Nephron progenitor cell (in vitro differentiated cells): ENCODE measurements around the gene OR1E1.
"Not testable (repeated sequence)": the region's sequence is repeated elsewhere in the genome, so short reads cannot be mapped to it uniquely, and the experiment has no call there.

Experiments
- DNase-seq: peaks from one replicate; pipeline ENCODE4 v3.0.0; 2021
- H3K27ac Mint-ChIP-seq: 2 replicates; pipeline ENCODE4 v1.8.0; 2021; ENCODE audit warnings: mild to moderate bottlenecking, moderate library complexity, mixed read lengths
- H3K27me3 Mint-ChIP-seq: 2 replicates; pipeline ENCODE4 v1.8.0; 2021; ENCODE audit warnings: mild to moderate bottlenecking, low read depth, mixed read lengths; ENCODE audit not compliant: poor library complexity
- H3K36me3 Mint-ChIP-seq: 2 replicates; pipeline ENCODE4 v1.8.0; 2021; ENCODE audit warnings: low read depth, mixed read lengths
- H3K4me1 Mint-ChIP-seq: 2 replicates; pipeline ENCODE4 v1.8.0; 2021; ENCODE audit warnings: mixed read lengths
- H3K4me3 Mint-ChIP-seq: 2 replicates; pipeline ENCODE4 v1.8.0; 2021; ENCODE audit warnings: mild to moderate bottlenecking, moderate library complexity, mixed read lengths
- H3K9me3 Mint-ChIP-seq: 2 replicates; pipeline ENCODE4 v1.8.0; 2021; ENCODE audit warnings: mild to moderate bottlenecking, moderate library complexity, mixed read lengths
- TF ChIP-seq, protein P1 (sequence below): fragments of 200-600 bp; sonication (generic); IDR thresholded peaks from 2 replicates; pipeline ENCODE4 v1.5.0; 2021; ENCODE audit warnings: antibody characterized with exemption

The OR1E1 gene

DNA sequence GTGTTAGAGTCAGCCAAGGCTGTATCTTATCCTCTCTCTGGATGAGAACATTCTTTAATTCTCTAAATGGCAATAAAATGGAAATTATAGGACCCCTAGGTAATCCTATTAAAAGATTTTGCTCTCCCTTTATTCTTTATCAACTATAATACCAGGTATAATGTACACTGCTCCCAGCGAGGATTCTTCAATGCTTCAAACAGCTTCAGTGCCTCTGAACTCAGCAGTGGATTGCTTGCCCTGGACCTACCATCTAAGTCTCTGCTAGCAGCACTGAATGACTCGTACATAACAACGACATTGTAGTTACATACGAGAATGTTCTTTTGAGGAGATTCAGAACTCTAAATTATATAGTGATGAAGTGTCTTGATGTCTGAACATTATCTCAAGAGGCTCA lies 8.4 kb downstream of the OR1E1 start:
- TF ChIP-seq, protein P1, sequence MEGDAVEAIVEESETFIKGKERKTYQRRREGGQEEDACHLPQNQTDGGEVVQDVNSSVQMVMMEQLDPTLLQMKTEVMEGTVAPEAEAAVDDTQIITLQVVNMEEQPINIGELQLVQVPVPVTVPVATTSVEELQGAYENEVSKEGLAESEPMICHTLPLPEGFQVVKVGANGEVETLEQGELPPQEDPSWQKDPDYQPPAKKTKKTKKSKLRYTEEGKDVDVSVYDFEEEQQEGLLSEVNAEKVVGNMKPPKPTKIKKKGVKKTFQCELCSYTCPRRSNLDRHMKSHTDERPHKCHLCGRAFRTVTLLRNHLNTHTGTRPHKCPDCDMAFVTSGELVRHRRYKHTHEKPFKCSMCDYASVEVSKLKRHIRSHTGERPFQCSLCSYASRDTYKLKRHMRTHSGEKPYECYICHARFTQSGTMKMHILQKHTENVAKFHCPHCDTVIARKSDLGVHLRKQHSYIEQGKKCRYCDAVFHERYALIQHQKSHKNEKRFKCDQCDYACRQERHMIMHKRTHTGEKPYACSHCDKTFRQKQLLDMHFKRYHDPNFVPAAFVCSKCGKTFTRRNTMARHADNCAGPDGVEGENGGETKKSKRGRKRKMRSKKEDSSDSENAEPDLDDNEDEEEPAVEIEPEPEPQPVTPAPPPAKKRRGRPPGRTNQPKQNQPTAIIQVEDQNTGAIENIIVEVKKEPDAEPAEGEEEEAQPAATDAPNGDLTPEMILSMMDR = no peak
- Mint-ChIP-seq H3K27me3 (no peaks in the 10 kb centered on the region), H3K4me1 (no peaks in the 10 kb centered on the region), H3K4me3 (no peak overlapping the region), H3K36me3 (no peaks in the 10 kb centered on the region), H3K27ac (no peak overlapping the region), H3K9me3 (peaks cover 67% of the 10 kb centered on the region)
- no peak for DNase-seq

DNA sequence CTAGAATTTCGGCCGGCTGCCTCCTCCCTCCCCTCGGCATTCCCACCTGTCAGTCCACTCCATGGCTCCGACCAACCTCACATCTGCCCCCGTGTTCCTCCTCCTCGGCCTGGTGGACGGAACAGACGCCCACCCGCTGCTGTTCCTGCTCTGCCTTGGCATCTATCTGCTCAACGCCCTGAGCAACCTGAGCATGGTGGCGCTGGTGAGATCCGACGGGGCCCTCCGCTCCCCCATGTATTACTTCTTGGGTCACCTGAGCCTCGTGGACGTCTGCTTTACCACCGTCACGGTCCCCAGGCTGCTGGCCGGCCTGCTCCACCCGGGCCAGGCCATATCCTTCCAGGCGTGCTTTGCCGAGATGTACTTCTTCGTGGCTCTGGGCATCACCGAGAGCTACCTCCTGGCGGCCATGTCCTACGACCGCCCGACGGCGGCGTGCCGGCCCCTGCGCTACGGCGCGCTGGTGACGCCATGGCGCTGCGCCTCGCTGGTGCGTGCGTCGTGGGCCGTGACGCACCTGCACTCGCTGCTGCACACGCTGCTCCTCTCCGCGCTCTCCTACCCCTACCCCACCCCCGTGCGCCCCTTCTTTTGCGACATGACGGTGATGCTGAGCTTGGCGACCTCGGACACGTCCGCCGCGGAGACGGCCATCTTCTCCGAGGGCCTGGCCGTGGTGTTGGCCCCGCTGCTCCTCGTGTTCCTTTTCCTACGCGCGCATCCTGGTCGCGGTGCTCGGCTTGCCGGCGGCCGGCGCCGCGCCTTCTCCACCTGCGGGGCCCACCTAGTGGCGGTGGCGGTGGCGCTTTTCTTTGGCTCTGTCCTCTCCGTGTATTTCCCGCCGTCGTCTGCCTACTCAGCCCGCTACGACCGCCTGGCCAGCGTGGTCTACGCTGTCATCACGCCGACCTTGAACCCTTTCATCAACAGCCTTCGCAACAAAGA lies 12.1 kb downstream of the OR1E1 start, which contains the start of gene OR3A2:
Gene OR3A2 (minus strand): TSS at position 440 of the 948 bp plus-strand sequence.
- Mint-ChIP-seq H3K9me3 (peaks cover 77% of the 10 kb centered on the region), H3K36me3 (no peaks in the 10 kb centered on the region), H3K27ac (no peak within 1 kb of the TSS), H3K4me1 (no peaks in the 10 kb centered on the region), H3K27me3 (peaks cover 2% of the 10 kb centered on the region), H3K4me3 (no peak within 1 kb of the TSS)
- DNase-seq = no peak
- TF ChIP-seq, protein P1 = no peak

DNA sequence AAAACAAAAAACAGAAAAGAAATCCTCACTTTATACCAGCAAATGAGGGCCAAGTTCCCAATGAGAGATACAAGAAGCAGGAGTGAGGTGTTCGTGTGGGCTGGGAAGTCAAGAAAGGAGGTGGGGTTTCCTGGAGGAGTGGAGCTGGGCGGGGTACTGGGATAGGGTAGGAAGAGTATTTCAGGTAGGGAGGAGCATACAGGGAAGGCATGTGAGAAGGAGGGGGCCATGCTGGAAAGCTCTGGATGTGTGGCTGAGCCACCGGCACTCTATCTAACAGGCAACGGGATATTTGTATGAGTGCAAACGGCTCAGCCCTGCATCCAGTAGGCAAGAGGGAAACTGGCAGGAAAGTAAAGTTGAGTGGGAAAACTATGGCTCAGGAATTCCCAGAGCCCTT lies 16.3 kb downstream of the OR1E1 start:
- no peak for DNase-seq
- TF ChIP-seq, protein P1 = no peak
- Mint-ChIP-seq H3K36me3 (no peaks in the 10 kb centered on the region), H3K4me1 (no peaks in the 10 kb centered on the region), H3K27ac (no peak overlapping the region), H3K27me3 (peaks cover 2% of the 10 kb centered on the region), H3K4me3 (no peak overlapping the region), H3K9me3 (peaks cover 80% of the 10 kb centered on the region)

DNA sequence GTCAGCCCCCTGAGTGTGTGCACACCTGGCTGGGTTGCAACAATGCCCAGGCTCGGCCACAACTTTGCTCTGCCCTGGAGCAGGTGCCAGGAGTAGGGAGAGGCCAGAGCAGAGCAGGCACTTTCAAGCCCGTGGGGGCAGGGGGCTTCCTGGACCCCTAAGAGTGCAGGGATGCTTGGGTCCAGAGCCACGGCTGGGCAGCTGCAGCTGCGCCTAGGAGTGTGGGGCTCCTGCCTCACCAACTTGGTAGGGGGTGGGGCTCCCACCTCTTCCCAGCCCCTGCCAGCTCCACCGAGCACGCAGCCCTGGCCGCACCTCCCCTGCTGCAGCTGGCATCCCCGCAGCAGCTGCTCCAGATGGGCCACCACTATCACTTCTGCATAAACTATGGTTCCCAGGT lies 19.9 kb downstream of the OR1E1 start:
- Mint-ChIP-seq H3K27me3 (peaks cover 3% of the 10 kb centered on the region), H3K27ac (no peak overlapping the region), H3K4me1 (no peaks in the 10 kb centered on the region), H3K4me3 (no peak overlapping the region), H3K9me3 (peaks cover 84% of the 10 kb centered on the region), H3K36me3 (no peaks in the 10 kb centered on the region)
- TF ChIP-seq, protein P1 = no peak
- DNase-seq = no peak

DNA sequence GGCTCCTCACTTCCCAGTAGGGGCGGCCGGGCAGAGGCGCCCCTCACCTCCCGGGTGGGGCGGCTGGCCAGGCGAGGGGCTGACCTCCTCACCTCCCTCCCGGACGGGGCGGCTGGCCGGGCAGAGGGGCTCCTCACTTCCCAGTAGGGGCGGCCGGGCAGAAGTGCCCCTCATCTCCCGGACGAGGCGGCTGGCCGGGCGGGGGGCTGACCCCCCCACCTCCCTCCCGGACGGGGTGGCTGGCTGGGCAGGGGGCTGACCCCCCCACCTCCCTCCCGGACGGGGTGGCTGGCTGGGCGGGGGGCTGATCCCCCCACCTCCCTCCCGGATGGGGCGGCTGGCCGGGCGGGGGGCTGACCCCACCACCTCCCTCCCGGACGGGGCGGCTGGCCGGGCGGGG lies 27.0 kb downstream of the OR1E1 start:
- not testable (repeated sequence) for H3K27me3 Mint-ChIP-seq, H3K36me3 Mint-ChIP-seq, DNase-seq, H3K27ac Mint-ChIP-seq, H3K4me1 Mint-ChIP-seq, H3K4me3 Mint-ChIP-seq
- H3K9me3 Mint-ChIP-seq = peaks cover 74% of the 10 kb centered on the region
